ENCODE results near the gene TM4SF18. TPM values are rescaled to one million over a fixed set of nuclear protein-coding genes. Genes with fewer than 3 reads are reported as not detected.

The TM4SF18 gene
- total RNA-seq, 1 experiment from 2014 or later = 0.34 TPM

DNA sequence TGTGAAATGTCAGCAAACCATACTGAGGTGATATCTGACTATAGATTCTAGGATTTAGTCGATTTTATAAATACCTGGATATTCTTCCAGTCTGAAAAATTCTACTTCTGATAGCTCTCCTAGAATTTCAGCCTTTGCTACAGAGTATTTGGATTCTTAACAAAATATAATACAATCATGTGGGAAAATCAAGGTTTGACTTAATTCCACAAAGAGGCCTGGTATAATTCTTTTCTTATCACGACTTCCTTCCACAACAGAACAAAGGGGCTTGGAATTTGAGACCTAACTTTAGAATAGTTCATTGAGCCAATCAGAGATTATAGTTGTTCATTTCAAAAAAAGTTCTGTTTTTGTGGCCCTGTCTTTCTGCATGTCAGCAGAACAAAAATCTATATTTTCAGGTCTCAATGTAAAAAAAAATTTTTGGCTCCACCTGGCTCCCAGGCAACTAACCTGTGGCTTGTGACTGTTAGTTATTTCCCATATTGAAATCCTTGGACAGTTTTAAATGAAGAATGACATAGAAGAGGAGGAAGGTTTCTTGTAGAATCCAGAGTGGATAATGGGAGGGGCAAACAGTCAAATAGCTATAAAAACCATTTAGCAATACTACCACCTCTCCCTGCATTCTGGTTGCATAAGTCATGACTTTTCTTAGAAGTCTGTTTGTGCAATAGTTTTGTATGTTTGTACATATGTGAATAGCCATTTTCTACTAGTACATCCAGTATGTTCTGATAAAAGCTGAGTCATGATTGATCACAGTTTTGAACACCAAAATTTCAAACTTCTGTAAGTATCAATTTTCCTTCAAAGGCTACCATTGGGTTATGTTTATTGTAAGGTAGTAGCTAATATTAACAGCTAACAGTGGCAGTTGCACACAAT, 40.0 kb upstream of the TM4SF18 start:
- H3K36me3 ChIP-seq (ENCODE audit: control insufficient read depth in 1 of 2, insufficient read depth in 2 of 2, low read length in 2 of 2) = no peaks in the 10 kb centered on the region
- TF ChIP-seq SIN3A (IDR thresholded peaks at IDR 0.05; ENCODE audit: low read depth) (no peak), FOSL1 (IDR thresholded peaks at IDR 0.05; ENCODE audit: low read depth) (0 out of 2 replicates have a peak, but pooled peaks have one; percentile 6), CEBPB (IDR thresholded peaks at IDR 0.05; ENCODE audit: low read depth) (peak; percentile 46), JUND (IDR thresholded peaks at IDR 0.05) (no peak)
- no peaks in the 10 kb centered on the region for H3K9me3 ChIP-seq (ENCODE audit: control insufficient read depth in 1 of 2, insufficient read depth in 1 of 2, low read depth in 1 of 2, low read length in 2 of 2)
- ATAC-seq (no peak), DNase-seq (ENCODE audit: low read depth, low spot score) (no peak)
- ChIA-PET CTCF (interaction anchor here (2.6 kb wide), 1 partner anchor 14 kb away, joined by 6 read pairs; no protein-coding TSS in a partner anchor), RAD21 (ENCODE audit: low non-redundant PET in 1 of 2, low total read pairs in 2 of 2, uncharacterized antibody in 2 of 2, unreplicated experiment in 2 of 2) (no interaction called here), POLR2A (no interaction called here)
- H3K4me3 ChIP-seq (replicated peaks in 1 of 2; ENCODE audit: low read depth in 1 of 2, low read length in 2 of 2) = no peak overlapping the region
- intact Hi-C loops (cut with micrococcal nuclease) = no loop called here
- H3K27ac ChIP-seq (ENCODE audit: low read depth, low read length) = no peak overlapping the region
- H3K9me2 ChIP-seq (ENCODE audit: insufficient read depth) = no peaks in the 10 kb centered on the region
- no peaks in the 10 kb centered on the region for H3K79me2 ChIP-seq (ENCODE audit: insufficient read depth, low read length)
- H3K4me1 ChIP-seq (ENCODE audit: control insufficient read depth in 1 of 2, insufficient read depth in 2 of 2, low read length in 2 of 2) = peaks cover 3 to 34% of the 10 kb centered on the region in 2 experiments; a peak in 2 of 4 replicates
- H3K27me3 ChIP-seq (ENCODE audit: insufficient read depth, low read length) = no peaks in the 10 kb centered on the region; the same call in 1 of the 2 replicates
- BruUV-seq (replicated peaks) = no TSS peak
- no peak overlapping the region for H3K4me2 ChIP-seq (ENCODE audit: low read length)
- no peak overlapping the region for H3K9ac ChIP-seq (ENCODE audit: low read length)
- no peaks in the 10 kb centered on the region for H4K20me1 ChIP-seq (ENCODE audit: insufficient read depth)
- peak overlapping the region; percentile 77 for H2AFZ ChIP-seq (ENCODE audit: low read depth, low read length, poor library complexity, severe bottlenecking)

DNA sequence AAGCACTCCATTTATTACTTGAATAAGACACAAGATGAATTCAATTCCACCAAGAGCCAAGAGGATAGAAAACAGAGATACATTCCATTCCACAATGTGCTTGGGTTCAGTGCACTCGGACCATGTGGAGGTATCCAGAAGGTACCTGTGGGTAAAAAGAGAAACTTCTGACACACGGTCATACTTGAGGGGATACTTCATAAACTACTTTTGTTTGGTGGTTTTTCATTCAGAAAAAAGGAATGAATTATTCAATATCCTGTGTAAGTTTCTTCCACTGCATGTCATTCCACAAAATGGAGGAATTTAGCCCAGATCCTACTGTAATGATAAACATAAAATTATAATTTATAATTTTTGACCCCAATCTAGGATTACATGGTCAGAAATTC, 38.3 kb upstream of the TM4SF18 start:
- CTCF ChIA-PET = interaction anchor here (1.6 to 2.6 kb wide), 2 partner anchors 16 to 417 kb away, joined by 4 to 6 read pairs; no protein-coding TSS in a partner anchor
- intact Hi-C loops (cut with micrococcal nuclease) = no loop called here
- no peaks in the 10 kb centered on the region for H4K20me1 ChIP-seq (ENCODE audit: insufficient read depth)
- H3K9me2 ChIP-seq (ENCODE audit: insufficient read depth) = no peaks in the 10 kb centered on the region
- DNase-seq (ENCODE audit: low read depth, low spot score) = no peak
- BruUV-seq (replicated peaks) = no TSS peak
- TF ChIP-seq, protein P1, sequence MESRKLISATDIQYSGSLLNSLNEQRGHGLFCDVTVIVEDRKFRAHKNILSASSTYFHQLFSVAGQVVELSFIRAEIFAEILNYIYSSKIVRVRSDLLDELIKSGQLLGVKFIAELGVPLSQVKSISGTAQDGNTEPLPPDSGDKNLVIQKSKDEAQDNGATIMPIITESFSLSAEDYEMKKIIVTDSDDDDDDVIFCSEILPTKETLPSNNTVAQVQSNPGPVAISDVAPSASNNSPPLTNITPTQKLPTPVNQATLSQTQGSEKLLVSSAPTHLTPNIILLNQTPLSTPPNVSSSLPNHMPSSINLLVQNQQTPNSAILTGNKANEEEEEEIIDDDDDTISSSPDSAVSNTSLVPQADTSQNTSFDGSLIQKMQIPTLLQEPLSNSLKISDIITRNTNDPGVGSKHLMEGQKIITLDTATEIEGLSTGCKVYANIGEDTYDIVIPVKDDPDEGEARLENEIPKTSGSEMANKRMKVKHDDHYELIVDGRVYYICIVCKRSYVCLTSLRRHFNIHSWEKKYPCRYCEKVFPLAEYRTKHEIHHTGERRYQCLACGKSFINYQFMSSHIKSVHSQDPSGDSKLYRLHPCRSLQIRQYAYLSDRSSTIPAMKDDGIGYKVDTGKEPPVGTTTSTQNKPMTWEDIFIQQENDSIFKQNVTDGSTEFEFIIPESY (IDR thresholded peaks at IDR 0.05; ENCODE audit: extremely low read depth, insufficient replicate concordance, low read length) = no peak
- no peak for TF ChIP-seq JUND (IDR thresholded peaks at IDR 0.05)
- no peak for TF ChIP-seq SIN3A (IDR thresholded peaks at IDR 0.05; ENCODE audit: low read depth)
- no peak for TF ChIP-seq EGR1 (IDR thresholded peaks at IDR 0.05; ENCODE audit: low read depth)
- no peak for TF ChIP-seq ZNF274 (IDR thresholded peaks at IDR 0.05; ENCODE audit: low read depth, low read length)
- no peak overlapping the region for H3K4me3 ChIP-seq (replicated peaks in 1 of 2; ENCODE audit: low read depth in 1 of 2, low read length in 2 of 2)
- ATAC-seq = no peak
- H3K4me2 ChIP-seq (ENCODE audit: low read length) = no peak overlapping the region
- H3K79me2 ChIP-seq (ENCODE audit: insufficient read depth, low read length) = no peaks in the 10 kb centered on the region
- peaks cover 12 to 52% of the 10 kb centered on the region in 2 experiments for H3K4me1 ChIP-seq (ENCODE audit: control insufficient read depth in 1 of 2, insufficient read depth in 2 of 2, low read length in 2 of 2)
- H3K9me3 ChIP-seq (ENCODE audit: control insufficient read depth in 1 of 2, insufficient read depth in 1 of 2, low read depth in 1 of 2, low read length in 2 of 2) = no peaks in the 10 kb centered on the region
- no peaks in the 10 kb centered on the region for H3K36me3 ChIP-seq (ENCODE audit: control insufficient read depth in 1 of 2, insufficient read depth in 2 of 2, low read length in 2 of 2)
- H2AFZ ChIP-seq (ENCODE audit: low read depth, low read length, poor library complexity, severe bottlenecking) = peak overlapping the region; percentile 93
- POLR2A ChIA-PET = no interaction called here
- no peak overlapping the region for H3K27ac ChIP-seq (ENCODE audit: low read depth, low read length)
- no peaks in the 10 kb centered on the region for H3K27me3 ChIP-seq (ENCODE audit: insufficient read depth, low read length)
- RAD21 ChIA-PET (ENCODE audit: low non-redundant PET in 1 of 2, low total read pairs in 2 of 2, uncharacterized antibody in 2 of 2, unreplicated experiment in 2 of 2) = no interaction called here
- no peak overlapping the region for H3K9ac ChIP-seq (ENCODE audit: low read length)

Data from HCT116 (cell line).